Amygdala (tissue), 56 donors: ENCODE results near the gene C10orf120.

Source experiments
- DNase-seq, 56 donors: peaks; one replicate each; lab custom pipeline; 2025; lab: John Stamatoyannopoulos, UW

C10orf120 gene

GRCh38 chr10:122699796-122700455 lies at the start of gene C10orf120:
Gene C10orf120, minus strand, starts transcription at chr10:122699846. Its CDS starts 56 bp downstream, at chr10:122699790.
- no peak for DNase-seq

- DNase-seq: no peak
Observed at GRCh38 chr10:122748496-122748895, 48.9 kb upstream of the C10orf120 start.

DNA sequence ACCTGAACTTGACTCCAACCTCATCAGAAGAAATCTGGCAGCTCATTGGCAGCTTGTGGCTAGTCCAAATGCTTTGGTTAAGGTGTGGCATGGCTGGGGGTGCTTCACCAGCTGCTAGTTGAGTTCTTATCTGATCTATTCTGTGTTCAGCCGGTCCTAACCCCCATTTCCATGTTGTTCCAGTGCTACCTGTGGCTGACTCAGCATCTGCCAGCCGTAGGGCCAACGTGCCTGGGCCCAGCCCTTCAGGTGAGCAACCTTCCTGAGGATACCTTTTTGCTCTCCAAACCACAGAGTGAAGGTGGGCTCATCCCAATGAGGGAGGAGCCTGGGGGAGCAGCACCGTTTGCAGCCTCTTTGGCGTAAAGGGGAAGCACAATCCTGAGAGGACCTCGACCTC lies 46.8 kb upstream of the C10orf120 start:
- DNase-seq: no peak

GRCh38 chr10:122744257-122744656 lies 44.6 kb upstream of the C10orf120 start:
- DNase-seq: no peak

- no peak for DNase-seq
Observed at GRCh38 chr10:122740640-122741039, 41.0 kb upstream of the C10orf120 start.

GRCh38 chr10:122738031-122738430 lies 38.4 kb upstream of the C10orf120 start:
- no peak for DNase-seq

- no peak for DNase-seq
Observed at GRCh38 chr10:122733931-122734665, 34.5 kb upstream of the C10orf120 start.

- DNase-seq: no peak
Observed at GRCh38 chr10:122733443-122733842, 33.8 kb upstream of the C10orf120 start.

- no peak for DNase-seq
Observed at GRCh38 chr10:122730238-122730637, 30.6 kb upstream of the C10orf120 start.

DNA sequence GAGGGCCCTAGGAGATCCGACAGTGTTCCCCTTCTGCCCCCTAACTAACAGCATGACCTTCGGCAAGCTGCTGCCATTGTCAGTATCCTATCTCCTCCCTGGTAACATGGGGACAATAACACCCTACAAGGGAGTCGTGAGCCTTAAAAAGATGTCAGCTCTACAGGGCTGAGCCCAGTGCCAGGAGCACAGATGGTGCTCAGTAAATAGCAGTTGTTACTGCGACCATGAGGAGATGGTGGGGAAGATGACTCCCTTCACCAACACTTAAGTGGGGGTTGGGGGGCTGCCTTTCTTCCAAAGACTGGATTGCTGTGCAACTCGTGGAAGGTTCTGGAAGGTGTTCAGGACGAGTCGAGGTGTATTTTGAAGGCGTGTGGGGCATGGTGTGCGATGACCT lies 29.5 kb upstream of the C10orf120 start:
- DNase-seq: no peak

- DNase-seq: no peak
Observed at GRCh38 chr10:122727426-122727825, 27.8 kb upstream of the C10orf120 start.

GRCh38 chr10:122725768-122726167 lies 26.1 kb upstream of the C10orf120 start:
- no peak for DNase-seq

- DNase-seq: no peak
Observed at GRCh38 chr10:122725006-122725405, 25.4 kb upstream of the C10orf120 start.

DNA sequence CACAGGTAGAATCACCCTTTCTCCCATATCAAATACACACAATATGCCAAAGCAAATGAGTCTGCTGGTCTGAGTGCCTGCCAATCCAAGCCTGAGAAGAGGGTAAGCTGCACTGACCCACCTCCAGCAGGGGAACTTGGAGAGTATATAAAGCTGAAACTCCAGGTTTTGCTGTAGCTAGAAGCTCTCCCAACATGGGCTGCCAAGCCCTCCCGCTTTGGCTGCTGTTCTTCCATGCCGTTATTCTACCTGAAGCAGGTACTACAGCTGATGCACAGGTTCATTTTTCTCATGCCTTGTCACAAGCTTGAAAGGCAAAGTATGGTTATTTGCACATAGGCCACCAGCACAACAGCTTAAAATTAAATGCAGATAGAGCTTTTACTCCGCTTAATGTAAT lies 21.5 kb upstream of the C10orf120 start:
- DNase-seq: no peak

GRCh38 chr10:122716025-122716424 lies 16.4 kb upstream of the C10orf120 start:
- DNase-seq: no peak

- DNase-seq: no peak
Observed at GRCh38 chr10:122715576-122715975, 15.9 kb upstream of the C10orf120 start.

- DNase-seq: no peak
Observed at GRCh38 chr10:122713091-122713885, 13.6 kb upstream of the C10orf120 start.

DNA sequence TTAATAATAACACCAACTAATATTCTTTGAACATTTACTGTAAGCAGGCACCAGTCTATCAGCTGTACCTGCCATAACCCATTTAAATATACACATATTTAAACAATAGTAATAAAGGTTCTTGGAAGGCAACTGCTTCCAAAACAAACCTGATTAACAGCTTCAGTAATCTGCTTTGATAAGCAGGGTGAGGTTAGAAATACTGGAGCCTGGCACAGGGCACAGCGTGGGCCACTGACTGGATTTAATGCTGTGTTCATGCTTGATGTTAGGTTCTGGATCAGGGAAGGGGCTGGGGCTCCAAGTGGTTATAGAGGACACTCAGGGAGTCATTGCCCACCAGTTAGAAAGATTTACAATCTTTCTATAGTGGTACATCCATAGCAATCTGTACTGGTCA lies 10.9 kb upstream of the C10orf120 start:
- no peak for DNase-seq

- no peak for DNase-seq
Observed at GRCh38 chr10:122709971-122710370, 10.3 kb upstream of the C10orf120 start.

GRCh38 chr10:122707535-122707934 lies 7.9 kb upstream of the C10orf120 start:
- DNase-seq: no peak

- DNase-seq: no peak
Observed at GRCh38 chr10:122706947-122707346, 7.3 kb upstream of the C10orf120 start.
